ENCODE measurements around the gene SPPL2B.

- TF ChIP-seq CTCF (IDR thresholded peaks at IDR 0.05; ENCODE audit: low read depth, low read length, missing input control) = no peak
- TF ChIP-seq ATF3 (IDR thresholded peaks at IDR 0.05) = no peak
- no peak for TF ChIP-seq SP1 (IDR thresholded peaks at IDR 0.05)
- no peak for TF ChIP-seq EGR1 (IDR thresholded peaks at IDR 0.05; ENCODE audit: low read depth in 2 of 2)
- no peak for TF ChIP-seq JUND (IDR thresholded peaks at IDR 0.05)
- no peak for TF ChIP-seq MAX (IDR thresholded peaks at IDR 0.05)
- TF ChIP-seq TAF1 (conservative IDR thresholded peaks at IDR 0.05) = no peak
- no peak for TF ChIP-seq RAD21 (IDR thresholded peaks at IDR 0.05)
These were observed 17.4 kb upstream of the SPPL2B start for GRCh38 chr19:2311093-2311492.

Data from liver (tissue), 3 donors.